ENCODE data around the gene C10orf143.

- no peak for TF ChIP-seq CTCF (IDR thresholded peaks at IDR 0.05)
- TF ChIP-seq POLR2A (IDR thresholded peaks at IDR 0.05): no peak
- no peak for TF ChIP-seq POLR2AphosphoS5 (IDR thresholded peaks at IDR 0.05)
- no peak for TF ChIP-seq EP300 (IDR thresholded peaks at IDR 0.05)
Measured at GRCh38 chr10:130041451-130042371, 68.9 kb downstream of the C10orf143 start.
